Measurements from ENCODE around the gene KDM5C.

The KDM5C gene

GRCh38 chrX:53250556-53250955, 25.5 kb upstream of the KDM5C start:
- ChIA-PET CTCF (interaction anchor here (0.9 kb wide), 1 partner anchor 79 kb away, joined by 3 read pairs; no protein-coding TSS in a partner anchor), POLR2A (ENCODE audit: low non-redundant PET) (no interaction called here)
- no peak for TF ChIP-seq CTCF (conservative IDR thresholded peaks at IDR 0.05; ENCODE audit: low read depth)
- no peak overlapping the region for H3K27ac ChIP-seq
- no peak for DNase-seq (ENCODE audit: low spot score)

GRCh38 chrX:53249408-53250042, 24.5 kb upstream of the KDM5C start:
- DNase-seq (ENCODE audit: low spot score) = no peak
- TF ChIP-seq CTCF (conservative IDR thresholded peaks at IDR 0.05; ENCODE audit: low read depth) = no peak
- CTCF ChIA-PET = interaction anchor here (0.7 to 0.9 kb wide), 3 partner anchors 69 to 80 kb away, joined by 3 read pairs; no protein-coding TSS in a partner anchor
- no peak overlapping the region for H3K27ac ChIP-seq
- POLR2A ChIA-PET (ENCODE audit: low non-redundant PET) = no interaction called here

GRCh38 chrX:53247928-53248327, 22.9 kb upstream of the KDM5C start:
- no peak overlapping the region for H3K27ac ChIP-seq
- CTCF ChIA-PET = interaction anchor here (0.8 kb wide), 1 partner anchor 168 kb away, joined by 3 read pairs; no protein-coding TSS in a partner anchor
- TF ChIP-seq CTCF (conservative IDR thresholded peaks at IDR 0.05; ENCODE audit: low read depth) = no peak
- no peak for DNase-seq (ENCODE audit: low spot score)
- POLR2A ChIA-PET (ENCODE audit: low non-redundant PET) = no interaction called here

- CTCF ChIA-PET = interaction anchor here (0.5 kb wide), 1 partner anchor 10 kb away, joined by 3 read pairs; no protein-coding TSS in a partner anchor
- DNase-seq (ENCODE audit: low spot score) = no peak
- no peak overlapping the region for H3K27ac ChIP-seq
- POLR2A ChIA-PET (ENCODE audit: low non-redundant PET) = no interaction called here
- no peak for TF ChIP-seq CTCF (conservative IDR thresholded peaks at IDR 0.05; ENCODE audit: low read depth)
Measured at GRCh38 chrX:53246231-53246630, 21.2 kb upstream of the KDM5C start.

GRCh38 chrX:53244610-53245009, 19.6 kb upstream of the KDM5C start:
- DNase-seq (ENCODE audit: low spot score) = no peak
- ChIA-PET CTCF (no interaction called here), POLR2A (ENCODE audit: low non-redundant PET) (no interaction called here)
- no peak overlapping the region for H3K27ac ChIP-seq
- peak; percentile 23; the same call in 1 of the 2 replicates for TF ChIP-seq CTCF (conservative IDR thresholded peaks at IDR 0.05; ENCODE audit: low read depth)

- ChIA-PET CTCF (interaction anchor here (0.6 kb wide), 1 partner anchor 157 kb away, joined by 3 read pairs; no protein-coding TSS in a partner anchor), POLR2A (ENCODE audit: low non-redundant PET) (no interaction called here)
- no peak overlapping the region for H3K27ac ChIP-seq
- no peak for DNase-seq (ENCODE audit: low spot score)
- TF ChIP-seq CTCF (conservative IDR thresholded peaks at IDR 0.05; ENCODE audit: low read depth) = no peak
Measured at GRCh38 chrX:53242310-53242709, 17.3 kb upstream of the KDM5C start.
